GM19240 (cell line): Measurements from ENCODE around the gene TPD52L2.

ENCODE experiments used
- DNase-seq: peaks from one replicate; pipeline ENCODE4 v3.0.0; 2011; ENCODE audit warnings: low spot score; ENCODE audit not compliant: insufficient read length

The TPD52L2 gene

GRCh38 chr20:63864978-63865640 is at the start of gene TPD52L2:
Gene TPD52L2, plus strand, starts transcription at chr20:63865270. Its CDS starts 96 bp downstream, at chr20:63865366.
- DNase-seq = peak; percentile 99

- DNase-seq = no peak
Observed at GRCh38 chr20:63815615-63816253, 49.3 kb upstream of the TPD52L2 start.

- no peak for DNase-seq
Observed at GRCh38 chr20:63819224-63819921, 45.7 kb upstream of the TPD52L2 start.

- DNase-seq = no peak
Observed at GRCh38 chr20:63821811-63822210, 43.3 kb upstream of the TPD52L2 start.

- DNase-seq = no peak
Observed at GRCh38 chr20:63822276-63822696, 42.8 kb upstream of the TPD52L2 start.

GRCh38 chr20:63823691-63824311 is 41.3 kb upstream of the TPD52L2 start:
- DNase-seq = no peak

GRCh38 chr20:63825331-63826118 is 39.5 kb upstream of the TPD52L2 start:
- DNase-seq = no peak

GRCh38 chr20:63826753-63827152 is 38.3 kb upstream of the TPD52L2 start:
- DNase-seq = no peak

GRCh38 chr20:63828124-63828523 is 36.9 kb upstream of the TPD52L2 start:
- DNase-seq = no peak

GRCh38 chr20:63828545-63828944 is 36.5 kb upstream of the TPD52L2 start:
- no peak for DNase-seq

GRCh38 chr20:63828951-63829350 is 36.1 kb upstream of the TPD52L2 start:
- no peak for DNase-seq

GRCh38 chr20:63829603-63829944 is 35.5 kb upstream of the TPD52L2 start:
- no peak for DNase-seq

- DNase-seq = peak; percentile 64
Observed at GRCh38 chr20:63829945-63830835, 34.9 kb upstream of the TPD52L2 start.

- DNase-seq = peak; percentile 92
Observed at GRCh38 chr20:63830841-63831588, 34.1 kb upstream of the TPD52L2 start, which contains the start of gene ZBTB46. Gene ZBTB46, minus strand, starts transcription at chr20:63831264. Its CDS starts 40,507 bp downstream, at chr20:63790757.

GRCh38 chr20:63831646-63831992 is 33.5 kb upstream of the TPD52L2 start:
- no peak for DNase-seq

GRCh38 chr20:63831993-63832686 is 32.9 kb upstream of the TPD52L2 start:
- DNase-seq = no peak

GRCh38 chr20:63833776-63834490 is 31.1 kb upstream of the TPD52L2 start:
- no peak for DNase-seq

GRCh38 chr20:63834491-63834880 is 30.6 kb upstream of the TPD52L2 start:
- no peak for DNase-seq
